NB4 (cell line): ENCODE data around the gene RASA4.
"Not testable (repeated sequence)": the region's sequence is repeated elsewhere in the genome, so short reads cannot be mapped to it uniquely, and the experiment has no call there.

Source experiments
- CTCF ChIP-seq: IDR thresholded peaks from one replicate; pipeline ENCODE4 v1.5.1; 2012; ENCODE audit warnings: low read depth, low read length
- MAX ChIP-seq: IDR thresholded peaks from 2 replicates; pipeline ENCODE4 v1.6.1; 2011; ENCODE audit warnings: low read depth, low read length

- not testable (repeated sequence) for TF ChIP-seq CTCF, MAX
These were observed 4.8 kb downstream of the RASA4 start for GRCh38 chr7:102611675-102612325.
